GM12878 (cell line): ENCODE results near the gene PHF1. TPM values are rescaled to one million over a fixed set of nuclear protein-coding genes. Genes with fewer than 3 reads are reported as not detected.

Experiments used
- ATAC-seq: fragments of 200-7000 bp; cut with Tn5 transposase; 3 replicates; pipeline ENCODE4 v1.9.1; 2020; ENCODE audit warnings: mild to moderate bottlenecking, moderate library complexity
- BruUV-seq: library from RNA; stranded (reverse); fragments of 400-500 nt; replicated peaks from 2 replicates; lab custom pipeline; 2021; lab: Mats Ljungman, UMichigan
- CTCF ChIA-PET: fragments of 300-600 bp; sonication (Branson Sonifier 250); formaldehyde crosslinking; extraction: SDS; loops from one replicate; lab custom pipeline; 2021; ENCODE audit warnings: inconsistent platforms; lab: Yijun Ruan, JAX
- POLR2A ChIA-PET: fragments of 350-600 bp; formaldehyde crosslinking; extraction: SDS; loops from one replicate; lab custom pipeline; 2021; ENCODE audit warnings: inconsistent platforms; lab: Charles Lee
- RAD21 ChIA-PET: fragments of 300-600 bp; sonication (Branson Sonifier 250); formaldehyde crosslinking; loops from one replicate; lab custom pipeline; 2023; ENCODE audit warnings: antibody characterized with exemption; ENCODE audit not compliant: unreplicated experiment; lab: Charles Lee
- SMC1A ChIA-PET: fragments of 300-600 bp; sonication (Branson Sonifier 250); formaldehyde crosslinking; loops from one replicate; lab custom pipeline; 2023; ENCODE audit not compliant: unreplicated experiment, uncharacterized antibody; lab: Charles Lee
- DNase-seq: peaks from one replicate; pipeline ENCODE4 v3.0.0-alpha.2; 2011; ENCODE audit warnings: low read depth, low spot score
- FAIRE-seq: peaks from 3 replicates; lab custom pipeline; 2011; peaks lifted over from hg19 to GRCh38; lab: Jason Lieb, UNC
- H2AFZ ChIP-seq: 2 replicates; pipeline ENCODE4 v1.6.0; 2011; ENCODE audit warnings: low read depth, low read length, control low read depth; ENCODE audit not compliant: control insufficient read depth
- H3K27ac ChIP-seq: 2 replicates; pipeline ENCODE4 v1.5.1; 2011; ENCODE audit warnings: control low read depth; ENCODE audit not compliant: control insufficient read depth, insufficient read depth
- H3K27me3 ChIP-seq, 2 experiments: replicated peaks in 1 of 2; 2 replicates each; pipeline versions ENCODE4 v1.6.0 to v1.6.1; 2011; ENCODE audit warnings: low read length in 1 of 2; ENCODE audit not compliant: control insufficient read depth in 2 of 2, insufficient read depth in 2 of 2
- H3K36me3 ChIP-seq, 2 experiments: 2 replicates each; pipeline ENCODE4 v1.5.1; 2011; ENCODE audit warnings: low read length in 1 of 2; ENCODE audit not compliant: control insufficient read depth in 2 of 2, insufficient read depth in 2 of 2
- H3K4me1 ChIP-seq: 2 replicates; pipeline ENCODE4 v1.6.1; 2011; ENCODE audit warnings: mild to moderate bottlenecking, low read length, moderate library complexity, mixed read lengths; ENCODE audit not compliant: control insufficient read depth, insufficient read depth
- H3K4me2 ChIP-seq: 2 replicates; pipeline ENCODE4 v1.6.0; 2011; ENCODE audit warnings: control low read depth; ENCODE audit not compliant: control insufficient read depth, insufficient read depth
- H3K4me3 ChIP-seq: fragments of 200-600 bp; sonication (generic); 2 replicates; pipeline ENCODE4 v1.5.1; 2016
- H3K79me2 ChIP-seq: 2 replicates; pipeline ENCODE4 v1.6.0; 2011; ENCODE audit warnings: low read length; ENCODE audit not compliant: control insufficient read depth, insufficient read depth
- H3K9ac ChIP-seq: 2 replicates; pipeline ENCODE4 v1.8.0; 2011; ENCODE audit warnings: low read length, control low read depth, mixed read lengths; ENCODE audit not compliant: control insufficient read depth, insufficient read depth
- H3K9me3 ChIP-seq: replicated peaks from 3 replicates; pipeline ENCODE4 v1.5.1; 2011; ENCODE audit warnings: mild to moderate bottlenecking, low read length; ENCODE audit not compliant: control insufficient read depth, insufficient read depth
- H4K20me1 ChIP-seq: 2 replicates; pipeline ENCODE4 v1.6.0; 2011; ENCODE audit not compliant: control insufficient read depth, insufficient read depth
- BACH1 ChIP-seq: fragments of 450-650 bp; IDR thresholded peaks from 2 replicates; pipeline ENCODE4 v1.6.1; 2017; ENCODE audit warnings: mild to moderate bottlenecking, borderline replicate concordance
- CBFB ChIP-seq: IDR thresholded peaks from 2 replicates; pipeline ENCODE4 v1.6.1; 2016; ENCODE audit warnings: antibody characterized with exemption, low read depth
- CTCF ChIP-seq, 3 experiments: IDR thresholded peaks in 2 of 3; conservative IDR thresholded peaks in 1 of 3; 2 replicates each; pipeline ENCODE4 v1.5.1; 2011; ENCODE audit warnings: low read depth in 3 of 3, low read length in 3 of 3, mild to moderate bottlenecking in 3 of 3, control low read depth in 2 of 3, moderate library complexity in 2 of 3, inconsistent platforms in 1 of 3, mixed read lengths in 1 of 3; ENCODE audit not compliant: control insufficient read depth in 2 of 3, insufficient read depth in 1 of 3; ENCODE audit errors: extremely low read depth in 1 of 3
- IKZF1 ChIP-seq: fragments of 450-650 bp; conservative IDR thresholded peaks from 2 replicates; pipeline ENCODE4 v1.6.1; 2017; ENCODE audit warnings: antibody characterized with exemption, mild to moderate bottlenecking
- IKZF2 ChIP-seq, 2 experiments: fragments of 450-650 bp; IDR thresholded peaks; 2 replicates each; pipeline ENCODE4 v1.6.1; 2017; ENCODE audit warnings: mild to moderate bottlenecking in 2 of 2, moderate library complexity in 2 of 2
- NBN ChIP-seq: fragments of 450-650 bp; IDR thresholded peaks from 2 replicates; pipeline ENCODE4 v1.6.1; 2016
- PAX5 ChIP-seq: IDR thresholded peaks from 2 replicates; pipeline ENCODE4 v1.6.1; 2011; ENCODE audit warnings: low read depth, low read length, borderline replicate concordance
- SMC3 ChIP-seq: IDR thresholded peaks from 2 replicates; pipeline ENCODE4 v1.6.1; 2011; ENCODE audit warnings: low read length, improper control_type of control experiment, borderline replicate concordance
- TBL1XR1 ChIP-seq: IDR thresholded peaks from 2 replicates; pipeline ENCODE4 v1.6.1; 2012; ENCODE audit warnings: low read depth, low read length, improper control_type of control experiment
- TCF7 ChIP-seq: IDR thresholded peaks from 2 replicates; pipeline ENCODE4 v1.6.1; 2014; ENCODE audit warnings: antibody characterized with exemption, borderline replicate concordance
- YY1 ChIP-seq: IDR thresholded peaks from 2 replicates; pipeline ENCODE4 v1.6.1; 2011; ENCODE audit warnings: low read depth, mild to moderate bottlenecking, low read length
- WGBS: methylation state at CpG from one replicate; pipeline ENCODE4 v1.1.6; 2016; ENCODE audit warnings: low lambda C conversion rate; ENCODE audit not compliant: insufficient replicate concordance, insufficient coverage; ENCODE audit errors: missing lambda C conversion rate; 5-methylcytosine and 5-hydroxymethylcytosine counted together
- in situ Hi-C: fragments of 300-500 bp; cut with MboI; formaldehyde crosslinking; loops from 9 replicates; pipeline ENCODE4 v1.14.3; 2018; ENCODE audit warnings: mixed read lengths
- intact Hi-C: fragments of 100-400 bp; cut with micrococcal nuclease; formaldehyde crosslinking; loops from one replicate; pipeline ENCODE4 v1.14.2; 2022; ENCODE audit not compliant: unreplicated experiment
- polyA plus RNA-seq, 11 experiments: library from polyadenylated mRNA; depleted of rRNA in 4 of 11; unstranded in 6 of 11; stranded (reverse) in 5 of 11; fragments of >200 nt; fragmentation: Nextera tagmentation in 4 of 11; fragmentation: Illumina TruSeq in 1 of 11; extraction: Ambion mirVana in 4 of 11; extraction: Trizol in 1 of 11; gene quantifications; 1 replicate in 1 of 11; 2 replicates in 10 of 11; pipeline versions ENCODE4 v1.2.1 to v1.2.3, GENCODE V29; 2011 to 2016; ENCODE audit warnings: inconsistent platforms in 2 of 11, missing spikeins in 2 of 11, low read depth in 1 of 11
- total RNA-seq, 4 experiments: library from RNA; depleted of rRNA in 3 of 4; stranded (reverse); fragments of >200 nt in 3 of 4; fragmentation: Illumina TruSeq in 1 of 4; extraction: Trizol in 1 of 4; gene quantifications; 2 replicates each; pipeline versions ENCODE4 v1.2.1 to v1.2.3, GENCODE V29; 2013 to 2021

The PHF1 gene
- total and polyA plus RNA-seq, 10 of the 15 experiments (the other 5 are each of a cell fraction or from before 2014, with no cell fraction given) = 1.3 to 17.8 (median 6.2) TPM

- ChIA-PET CTCF (interaction anchor here (0.7 to 5.3 kb wide), 3 partner anchors 11 to 20 kb away, joined by 4 to 25 read pairs (median 7); no protein-coding TSS in a partner anchor), RAD21 (no interaction called here), POLR2A (no interaction called here), SMC1A (interaction anchor here (2.2 kb wide), 1 partner anchor 16 kb away, joined by 6 read pairs; no protein-coding TSS in a partner anchor)
- Histone ChIP-seq H3K4me3 (0 out of 2 replicates have a peak overlapping the region, but pooled peaks have one; percentile 98), H3K27me3 (no peaks in the 10 kb centered on the region), H3K79me2 (peaks cover 32% of the 10 kb centered on the region), H3K9me3 (no peaks in the 10 kb centered on the region), H4K20me1 (no peaks in the 10 kb centered on the region; the same call in 1 of the 2 replicates), H3K9ac (no peak overlapping the region), H3K4me1 (peaks cover 30% of the 10 kb centered on the region), H3K36me3 (peaks cover 0 to 4% of the 10 kb centered on the region in 2 experiments; a peak in 2 of 4 replicates), H3K27ac (no peak overlapping the region; the same call in none of the 2 replicates), H2AFZ (no peak overlapping the region), H3K4me2 (peak overlapping the region; percentile 83)
- BruUV-seq = no TSS peak
- intact Hi-C loops = loop anchor here (5.0 kb wide), 1 partner anchor 97 kb away; the partner anchor contains the start of gene ZBTB22
- FAIRE-seq (no peak), ATAC-seq (no peak), DNase-seq (no peak)
- in situ Hi-C loops = no loop called here
- 32% methylated on average over 11 of the region's 12 CpGs for WGBS
- TF ChIP-seq BACH1 (peak; percentile 28; the same call in 1 of the 2 replicates), SMC3 (peak; percentile 13; the same call in 1 of the 2 replicates), YY1 (0 out of 2 replicates have a peak, but pooled peaks have one; percentile 29), TCF7 (no peak), CBFB (no peak), PAX5 (peak; percentile 66; the same call in 1 of the 2 replicates), TBL1XR1 (no peak), NBN (0 out of 2 replicates have a peak, but pooled peaks have one; percentile 14), IKZF1 (no peak), IKZF2 (IDR thresholded peaks at IDR 0.05) (no peak), CTCF (IDR thresholded peaks at IDR 0.05 in 2 of 3, conservative IDR thresholded peaks at IDR 0.05 in 1 of 3; ENCODE audit: control insufficient read depth in 2 of 3, extremely low read depth in 1 of 3, insufficient read depth in 1 of 3, low read depth in 3 of 3, low read length in 3 of 3) (peak; percentile 22 to 53 (median 48); a peak in 4 of 6 replicates)
These were observed 3.9 kb downstream of the PHF1 start for GRCh38 chr6:33414592-33415271.
